ENCODE measurements around the gene QPCTL. TPM values are rescaled to one million over a fixed set of nuclear protein-coding genes. Genes with fewer than 3 reads are reported as not detected.
A peak's percentile ranks its signal among the peaks of the same experiment; 100 is the strongest.

QPCTL gene
- total and polyA plus RNA-seq, 10 of the 15 experiments (the other 5 are each of a cell fraction or from before 2014, with no cell fraction given) = 1.1 to 22.6 (median 11.2) TPM

DNA sequence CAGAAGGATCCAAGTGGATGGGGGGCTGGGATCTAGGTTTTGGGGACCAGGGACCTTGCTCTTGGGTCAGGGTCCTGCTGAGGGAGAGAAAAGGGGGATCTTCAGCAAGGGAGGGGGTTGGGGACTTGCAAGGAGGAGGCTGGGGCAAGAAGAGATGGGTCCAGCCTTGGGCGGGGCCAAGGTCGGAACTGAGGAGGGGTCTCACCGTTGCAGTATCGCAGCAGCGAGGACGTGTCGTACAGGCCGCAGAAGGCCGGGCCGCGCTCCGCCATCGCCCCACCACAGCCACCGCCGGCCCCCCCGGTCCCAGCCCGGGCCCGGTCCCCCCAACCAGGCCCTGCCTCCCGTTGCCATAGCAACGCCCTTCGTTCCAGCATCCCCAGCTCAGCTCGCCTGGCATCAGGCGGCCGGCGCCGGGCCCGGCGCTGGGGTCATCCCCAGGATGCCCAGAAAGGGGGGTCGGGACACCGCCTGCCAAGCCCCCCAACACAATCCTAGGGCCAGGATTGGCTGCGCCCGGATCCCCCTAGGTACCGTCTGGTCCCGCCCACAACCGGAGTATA is 47.3 kb upstream of the QPCTL start:
- FAIRE-seq (no peak), DNase-seq (ENCODE audit: low read depth, low spot score) (no peak), ATAC-seq (no peak)
- POLR2A ChIA-PET = interaction anchor here (0.7 to 1.3 kb wide), 11 partner anchors 8 to 176 kb away, joined by 3 to 9 read pairs (median 4); partner anchors contain the start of genes GIPR, OPA3, QPCTL and SNRPD2
- H2AFZ ChIP-seq (ENCODE audit: control insufficient read depth, low read depth, low read length) = peak overlapping the region; percentile 93
- H3K4me2 ChIP-seq (ENCODE audit: control insufficient read depth, insufficient read depth) = peak overlapping the region; percentile 23
- SMC1A ChIA-PET (ENCODE audit: uncharacterized antibody, unreplicated experiment) = interaction anchor here (0.7 to 3.1 kb wide), 11 partner anchors 19 to 206 kb away, joined by 3 to 11 read pairs (median 3); no protein-coding TSS in a partner anchor
- intact Hi-C loops (cut with micrococcal nuclease; ENCODE audit: unreplicated experiment) (loop anchor here (2.0 to 10.0 kb wide), 2 partner anchors 24 to 240 kb away; partner anchors contain the start of genes GIPR, POLR1G and PPP1R13L), in situ Hi-C loops (cut with MboI) (loop anchor here (10.0 kb wide), 1 partner anchor 120 kb away; no protein-coding TSS in a partner anchor)
- no peaks in the 10 kb centered on the region for H3K79me2 ChIP-seq (ENCODE audit: control insufficient read depth, insufficient read depth, low read length)
- peaks cover 20% of the 10 kb centered on the region for H3K4me1 ChIP-seq (ENCODE audit: control insufficient read depth, insufficient read depth, low read length)
- RAD21 ChIA-PET (ENCODE audit: unreplicated experiment) = interaction anchor here (0.6 to 2.2 kb wide), 21 partner anchors 8 to 239 kb away, joined by 3 to 14 read pairs (median 3); partner anchors contain the start of genes FOSB, GIPR, QPCTL and SIX5
- CTCF ChIA-PET = interaction anchor here (1.0 to 3.4 kb wide), 11 partner anchors 14 to 199 kb away, joined by 3 to 20 read pairs (median 6); partner anchors contain the start of genes FBXO46, QPCTL and SNRPD2
- no peaks in the 10 kb centered on the region for H3K36me3 ChIP-seq (ENCODE audit: control insufficient read depth in 2 of 2, insufficient read depth in 2 of 2, low read length in 1 of 2)
- WGBS (ENCODE audit: insufficient coverage, insufficient replicate concordance, low lambda C conversion rate, missing lambda C conversion rate) = 22% methylated on average over 32 of the region's 35 CpGs
- H4K20me1 ChIP-seq (ENCODE audit: control insufficient read depth, insufficient read depth) = no peaks in the 10 kb centered on the region
- BruUV-seq (replicated peaks) = no TSS peak
- H3K27ac ChIP-seq (ENCODE audit: control insufficient read depth, insufficient read depth) = no peak overlapping the region
- peak overlapping the region; percentile 51; the same call in 1 of the 2 replicates for H3K9ac ChIP-seq (ENCODE audit: control insufficient read depth, insufficient read depth, low read length)
- H3K27me3 ChIP-seq (replicated peaks in 1 of 2; ENCODE audit: control insufficient read depth in 2 of 2, insufficient read depth in 2 of 2, low read length in 1 of 2) = no peaks in the 10 kb centered on the region
- H3K4me3 ChIP-seq = peak overlapping the region; percentile 63; the same call in 1 of the 2 replicates
- no peaks in the 10 kb centered on the region for H3K9me3 ChIP-seq (replicated peaks; ENCODE audit: control insufficient read depth, insufficient read depth, low read length)
- no peak for TF ChIP-seq NR2C1 (IDR thresholded peaks at IDR 0.05)
- no peak for TF ChIP-seq TCF7 (IDR thresholded peaks at IDR 0.05; ENCODE audit: borderline replicate concordance)
- no peak for TF ChIP-seq WRNIP1 (IDR thresholded peaks at IDR 0.05; ENCODE audit: borderline replicate concordance, low read depth, low read length)
- TF ChIP-seq EED (IDR thresholded peaks at IDR 0.05; ENCODE audit: low read depth) = no peak
- 0 out of 2 replicates have a peak, but pooled peaks have one; percentile 11 for TF ChIP-seq TBL1XR1 (IDR thresholded peaks at IDR 0.05; ENCODE audit: low read depth, low read length)
- no peak for TF ChIP-seq MYB (IDR thresholded peaks at IDR 0.05; ENCODE audit: borderline replicate concordance, low read depth, low read length)
- TF ChIP-seq, protein P1, sequence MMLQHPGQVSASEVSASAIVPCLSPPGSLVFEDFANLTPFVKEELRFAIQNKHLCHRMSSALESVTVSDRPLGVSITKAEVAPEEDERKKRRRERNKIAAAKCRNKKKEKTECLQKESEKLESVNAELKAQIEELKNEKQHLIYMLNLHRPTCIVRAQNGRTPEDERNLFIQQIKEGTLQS (IDR thresholded peaks at IDR 0.05; ENCODE audit: borderline replicate concordance, extremely low read depth, low read depth, low read length) = no peak
- TF ChIP-seq, protein P2, sequence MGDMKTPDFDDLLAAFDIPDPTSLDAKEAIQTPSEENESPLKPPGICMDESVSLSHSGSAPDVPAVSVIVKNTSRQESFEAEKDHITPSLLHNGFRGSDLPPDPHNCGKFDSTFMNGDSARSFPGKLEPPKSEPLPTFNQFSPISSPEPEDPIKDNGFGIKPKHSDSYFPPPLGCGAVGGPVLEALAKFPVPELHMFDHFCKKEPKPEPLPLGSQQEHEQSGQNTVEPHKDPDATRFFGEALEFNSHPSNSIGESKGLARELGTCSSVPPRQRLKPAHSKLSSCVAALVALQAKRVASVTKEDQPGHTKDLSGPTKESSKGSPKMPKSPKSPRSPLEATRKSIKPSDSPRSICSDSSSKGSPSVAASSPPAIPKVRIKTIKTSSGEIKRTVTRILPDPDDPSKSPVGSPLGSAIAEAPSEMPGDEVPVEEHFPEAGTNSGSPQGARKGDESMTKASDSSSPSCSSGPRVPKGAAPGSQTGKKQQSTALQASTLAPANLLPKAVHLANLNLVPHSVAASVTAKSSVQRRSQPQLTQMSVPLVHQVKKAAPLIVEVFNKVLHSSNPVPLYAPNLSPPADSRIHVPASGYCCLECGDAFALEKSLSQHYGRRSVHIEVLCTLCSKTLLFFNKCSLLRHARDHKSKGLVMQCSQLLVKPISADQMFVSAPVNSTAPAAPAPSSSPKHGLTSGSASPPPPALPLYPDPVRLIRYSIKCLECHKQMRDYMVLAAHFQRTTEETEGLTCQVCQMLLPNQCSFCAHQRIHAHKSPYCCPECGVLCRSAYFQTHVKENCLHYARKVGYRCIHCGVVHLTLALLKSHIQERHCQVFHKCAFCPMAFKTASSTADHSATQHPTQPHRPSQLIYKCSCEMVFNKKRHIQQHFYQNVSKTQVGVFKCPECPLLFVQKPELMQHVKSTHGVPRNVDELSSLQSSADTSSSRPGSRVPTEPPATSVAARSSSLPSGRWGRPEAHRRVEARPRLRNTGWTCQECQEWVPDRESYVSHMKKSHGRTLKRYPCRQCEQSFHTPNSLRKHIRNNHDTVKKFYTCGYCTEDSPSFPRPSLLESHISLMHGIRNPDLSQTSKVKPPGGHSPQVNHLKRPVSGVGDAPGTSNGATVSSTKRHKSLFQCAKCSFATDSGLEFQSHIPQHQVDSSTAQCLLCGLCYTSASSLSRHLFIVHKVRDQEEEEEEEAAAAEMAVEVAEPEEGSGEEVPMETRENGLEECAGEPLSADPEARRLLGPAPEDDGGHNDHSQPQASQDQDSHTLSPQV (IDR thresholded peaks at IDR 0.05) = no peak
- TF ChIP-seq BMI1 (IDR thresholded peaks at IDR 0.05; ENCODE audit: borderline replicate concordance) = peak; percentile 97
- TF ChIP-seq LARP7 (IDR thresholded peaks at IDR 0.05) = 0 out of 2 replicates have a peak, but pooled peaks have one; percentile 42
- TF ChIP-seq, protein P3, sequence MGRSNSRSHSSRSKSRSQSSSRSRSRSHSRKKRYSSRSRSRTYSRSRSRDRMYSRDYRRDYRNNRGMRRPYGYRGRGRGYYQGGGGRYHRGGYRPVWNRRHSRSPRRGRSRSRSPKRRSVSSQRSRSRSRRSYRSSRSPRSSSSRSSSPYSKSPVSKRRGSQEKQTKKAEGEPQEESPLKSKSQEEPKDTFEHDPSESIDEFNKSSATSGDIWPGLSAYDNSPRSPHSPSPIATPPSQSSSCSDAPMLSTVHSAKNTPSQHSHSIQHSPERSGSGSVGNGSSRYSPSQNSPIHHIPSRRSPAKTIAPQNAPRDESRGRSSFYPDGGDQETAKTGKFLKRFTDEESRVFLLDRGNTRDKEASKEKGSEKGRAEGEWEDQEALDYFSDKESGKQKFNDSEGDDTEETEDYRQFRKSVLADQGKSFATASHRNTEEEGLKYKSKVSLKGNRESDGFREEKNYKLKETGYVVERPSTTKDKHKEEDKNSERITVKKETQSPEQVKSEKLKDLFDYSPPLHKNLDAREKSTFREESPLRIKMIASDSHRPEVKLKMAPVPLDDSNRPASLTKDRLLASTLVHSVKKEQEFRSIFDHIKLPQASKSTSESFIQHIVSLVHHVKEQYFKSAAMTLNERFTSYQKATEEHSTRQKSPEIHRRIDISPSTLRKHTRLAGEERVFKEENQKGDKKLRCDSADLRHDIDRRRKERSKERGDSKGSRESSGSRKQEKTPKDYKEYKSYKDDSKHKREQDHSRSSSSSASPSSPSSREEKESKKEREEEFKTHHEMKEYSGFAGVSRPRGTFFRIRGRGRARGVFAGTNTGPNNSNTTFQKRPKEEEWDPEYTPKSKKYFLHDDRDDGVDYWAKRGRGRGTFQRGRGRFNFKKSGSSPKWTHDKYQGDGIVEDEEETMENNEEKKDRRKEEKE (IDR thresholded peaks at IDR 0.05) = no peak
- TF ChIP-seq, protein P4, sequence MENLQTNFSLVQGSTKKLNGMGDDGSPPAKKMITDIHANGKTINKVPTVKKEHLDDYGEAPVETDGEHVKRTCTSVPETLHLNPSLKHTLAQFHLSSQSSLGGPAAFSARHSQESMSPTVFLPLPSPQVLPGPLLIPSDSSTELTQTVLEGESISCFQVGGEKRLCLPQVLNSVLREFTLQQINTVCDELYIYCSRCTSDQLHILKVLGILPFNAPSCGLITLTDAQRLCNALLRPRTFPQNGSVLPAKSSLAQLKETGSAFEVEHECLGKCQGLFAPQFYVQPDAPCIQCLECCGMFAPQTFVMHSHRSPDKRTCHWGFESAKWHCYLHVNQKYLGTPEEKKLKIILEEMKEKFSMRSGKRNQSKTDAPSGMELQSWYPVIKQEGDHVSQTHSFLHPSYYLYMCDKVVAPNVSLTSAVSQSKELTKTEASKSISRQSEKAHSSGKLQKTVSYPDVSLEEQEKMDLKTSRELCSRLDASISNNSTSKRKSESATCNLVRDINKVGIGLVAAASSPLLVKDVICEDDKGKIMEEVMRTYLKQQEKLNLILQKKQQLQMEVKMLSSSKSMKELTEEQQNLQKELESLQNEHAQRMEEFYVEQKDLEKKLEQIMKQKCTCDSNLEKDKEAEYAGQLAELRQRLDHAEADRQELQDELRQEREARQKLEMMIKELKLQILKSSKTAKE (IDR thresholded peaks at IDR 0.05; ENCODE audit: low read depth, poor library complexity, severe bottlenecking) = no peak
- no peak for TF ChIP-seq SRF (IDR thresholded peaks at IDR 0.05; ENCODE audit: low read depth in 2 of 2, low read length in 2 of 2)
